ENCODE results near the gene C14orf93. TPM values are rescaled to one million over a fixed set of nuclear protein-coding genes. Genes with fewer than 3 reads are reported as not detected.

The C14orf93 gene
- total RNA-seq, 4 donors from 2014 or later: 11.0 to 34.4 (median 19.8) TPM

DNA sequence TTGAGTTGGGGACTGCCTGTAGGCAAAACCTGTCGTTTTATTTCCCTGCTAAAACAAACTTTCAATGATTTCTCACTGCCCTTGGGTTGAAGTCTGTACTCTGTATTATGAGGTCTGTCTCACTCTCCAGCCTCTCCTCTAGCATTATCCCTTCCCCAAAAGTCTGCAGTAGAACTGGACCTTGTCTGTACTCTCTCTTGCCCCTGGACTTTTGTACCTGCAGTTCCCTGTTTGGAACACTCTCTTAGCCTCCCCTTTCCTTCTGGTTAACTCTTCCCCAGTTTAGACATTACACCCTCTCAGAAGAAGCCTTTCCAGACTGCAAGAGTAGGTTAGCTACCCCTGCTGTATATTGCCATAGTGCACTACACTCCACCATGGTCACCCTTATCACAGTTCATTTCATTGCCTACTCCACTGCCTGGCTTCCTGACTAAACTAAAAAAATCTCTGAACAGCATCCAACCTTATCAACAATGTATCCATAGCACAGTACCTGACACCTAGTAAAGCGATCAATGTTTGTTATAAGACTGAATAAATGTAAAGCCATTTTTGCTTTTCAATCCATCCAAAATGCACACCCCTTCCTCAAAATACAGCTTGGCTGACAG is 23.9 kb downstream of the C14orf93 start:
- no peak overlapping the region for H3K27ac ChIP-seq
- H3K36me3 ChIP-seq: no peaks in the 10 kb centered on the region
- no peak overlapping the region for H3K4me3 ChIP-seq
- no peak for DNase-seq
- H3K27me3 ChIP-seq: no peaks in the 10 kb centered on the region
- peaks cover 0 to 14% (median 7%) of the 10 kb centered on the region in 4 donors for H3K4me1 ChIP-seq
- TF ChIP-seq POLR2A (IDR thresholded peaks at IDR 0.05): no peak
- peaks cover 0 to 5% (median 0%) of the 10 kb centered on the region in 4 donors for H3K9me3 ChIP-seq

DNA sequence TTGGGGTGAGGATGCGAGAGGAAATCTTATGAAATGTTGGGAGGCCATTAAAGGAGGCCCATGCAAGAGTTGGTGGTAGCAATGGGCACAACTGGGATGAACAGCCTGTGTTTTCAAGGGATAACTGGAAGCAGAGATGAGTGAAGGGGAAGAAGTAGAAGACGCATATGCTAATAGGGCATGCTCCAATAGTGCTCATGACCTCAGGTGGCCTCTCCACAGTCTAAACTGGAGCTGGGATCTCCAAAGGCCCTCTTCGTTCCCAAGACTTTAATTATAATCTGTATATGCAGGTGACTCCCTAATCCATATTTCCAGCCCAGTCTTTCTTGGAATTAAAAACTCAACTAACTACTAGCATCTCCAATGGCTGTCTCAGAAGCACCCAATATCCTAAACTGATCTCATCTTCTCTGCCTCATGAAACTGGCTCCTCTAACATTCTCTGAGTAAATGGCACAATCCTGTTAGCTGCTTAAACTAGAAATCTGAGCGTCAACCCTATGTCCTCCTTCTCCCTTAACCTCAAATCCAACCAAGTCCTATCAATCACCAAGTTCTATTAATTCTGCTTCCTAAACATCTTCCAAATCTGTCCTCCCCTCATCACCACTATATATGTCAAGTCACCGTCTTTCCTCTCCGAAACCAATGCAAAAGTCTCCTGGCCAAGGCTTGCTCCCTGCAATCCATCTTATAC is 24.8 kb downstream of the C14orf93 start:
- H3K27ac ChIP-seq: no peak overlapping the region
- no peak for DNase-seq
- H3K4me1 ChIP-seq: peaks cover 0 to 22% (median 15%) of the 10 kb centered on the region in 4 donors
- TF ChIP-seq POLR2A (IDR thresholded peaks at IDR 0.05): no peak
- TF ChIP-seq, protein P1, sequence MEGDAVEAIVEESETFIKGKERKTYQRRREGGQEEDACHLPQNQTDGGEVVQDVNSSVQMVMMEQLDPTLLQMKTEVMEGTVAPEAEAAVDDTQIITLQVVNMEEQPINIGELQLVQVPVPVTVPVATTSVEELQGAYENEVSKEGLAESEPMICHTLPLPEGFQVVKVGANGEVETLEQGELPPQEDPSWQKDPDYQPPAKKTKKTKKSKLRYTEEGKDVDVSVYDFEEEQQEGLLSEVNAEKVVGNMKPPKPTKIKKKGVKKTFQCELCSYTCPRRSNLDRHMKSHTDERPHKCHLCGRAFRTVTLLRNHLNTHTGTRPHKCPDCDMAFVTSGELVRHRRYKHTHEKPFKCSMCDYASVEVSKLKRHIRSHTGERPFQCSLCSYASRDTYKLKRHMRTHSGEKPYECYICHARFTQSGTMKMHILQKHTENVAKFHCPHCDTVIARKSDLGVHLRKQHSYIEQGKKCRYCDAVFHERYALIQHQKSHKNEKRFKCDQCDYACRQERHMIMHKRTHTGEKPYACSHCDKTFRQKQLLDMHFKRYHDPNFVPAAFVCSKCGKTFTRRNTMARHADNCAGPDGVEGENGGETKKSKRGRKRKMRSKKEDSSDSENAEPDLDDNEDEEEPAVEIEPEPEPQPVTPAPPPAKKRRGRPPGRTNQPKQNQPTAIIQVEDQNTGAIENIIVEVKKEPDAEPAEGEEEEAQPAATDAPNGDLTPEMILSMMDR (IDR thresholded peaks at IDR 0.05): no peak
- H3K4me3 ChIP-seq: no peak overlapping the region
- peaks cover 0 to 5% (median 0%) of the 10 kb centered on the region in 4 donors for H3K9me3 ChIP-seq
- H3K27me3 ChIP-seq: no peaks in the 10 kb centered on the region
- no peaks in the 10 kb centered on the region for H3K36me3 ChIP-seq

DNA sequence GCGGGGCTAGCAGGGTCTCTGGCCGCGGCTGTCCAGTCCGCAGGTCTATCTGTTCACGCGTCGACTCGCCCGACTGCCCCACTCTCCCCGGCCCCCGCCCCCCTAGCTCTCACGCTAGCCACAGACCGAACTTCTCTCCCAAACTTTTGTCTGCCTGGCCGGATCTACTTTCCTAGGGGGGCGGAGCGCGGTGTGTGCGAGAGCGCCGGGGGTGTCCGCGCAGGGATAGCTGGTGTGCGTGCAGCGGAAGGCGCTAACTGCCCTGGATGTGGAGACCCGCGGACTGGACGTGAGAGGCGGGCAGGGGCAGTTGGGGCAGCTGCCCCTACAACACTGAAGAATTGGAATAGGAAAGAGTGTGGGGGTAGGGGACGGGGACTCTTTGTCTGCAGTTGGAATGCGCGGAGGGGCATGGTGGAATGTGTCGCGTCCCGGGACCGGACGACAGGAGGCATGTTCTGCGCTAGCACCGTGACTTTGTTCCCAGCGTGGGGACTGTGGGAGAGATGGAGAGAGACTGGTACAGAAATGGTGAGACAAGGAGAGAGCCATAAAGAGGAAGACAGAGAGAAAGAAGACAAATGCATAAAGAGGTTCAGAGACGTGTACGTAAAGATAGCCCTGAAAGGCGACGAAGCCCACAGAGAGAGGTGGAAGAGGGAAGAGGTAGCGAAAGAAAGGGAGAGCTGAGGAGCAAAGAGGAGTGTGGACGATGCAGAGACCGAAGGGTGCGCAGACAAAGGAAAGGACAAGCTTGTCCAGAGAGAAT is 27.3 kb downstream of the C14orf93 start, which contains the start of gene AJUBA:
AJUBA (minus strand) TSS at position 75 of the 769 bp plus-strand sequence. CDS start 285 bp downstream, outside the sequence.
- H3K4me1 ChIP-seq: peaks cover 0 to 38% (median 15%) of the 10 kb centered on the region in 4 donors

DNA sequence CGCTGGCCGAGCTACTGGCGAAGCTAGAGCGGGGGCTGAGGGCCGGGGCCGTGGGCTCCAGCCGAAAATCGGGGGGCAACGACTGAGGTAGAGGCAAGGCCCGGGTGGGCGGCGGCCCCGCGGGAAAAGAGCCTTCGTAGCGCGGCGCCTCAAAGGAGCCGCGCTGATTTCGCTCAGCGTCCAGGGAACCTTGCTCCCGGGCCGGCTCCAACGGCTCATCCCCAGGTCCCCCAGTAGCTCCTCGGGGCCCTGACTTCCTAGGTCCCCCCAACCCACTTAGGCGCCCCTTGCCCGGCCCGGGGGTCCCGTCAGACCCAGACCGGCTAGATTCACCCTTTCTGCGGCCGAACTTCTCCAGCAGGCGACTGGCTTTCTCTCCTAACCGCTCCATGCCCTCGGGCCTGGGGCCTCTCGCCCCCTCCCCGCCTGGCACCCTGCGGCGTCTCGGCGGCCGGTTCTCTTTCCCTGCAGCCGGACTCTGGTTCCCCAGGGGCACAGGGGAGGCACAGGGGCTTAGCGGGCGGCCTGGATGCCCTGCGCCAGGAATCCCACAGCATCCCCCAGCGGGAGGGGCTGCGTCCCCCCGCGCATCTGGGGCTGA is 28.0 kb downstream of the C14orf93 start:
- Histone ChIP-seq H3K36me3 (no peaks in the 10 kb centered on the region), H3K27me3 (no peaks in the 10 kb centered on the region), H3K4me1 (peaks cover 0 to 45% (median 18%) of the 10 kb centered on the region in 4 donors), H3K4me3 (peak overlapping the region; percentile 48 to 75 (median 62)), H3K27ac (peak overlapping the region; percentile 18 to 72 (median 50)), H3K9me3 (peaks cover 0 to 5% (median 0%) of the 10 kb centered on the region in 4 donors)
- no peak for TF ChIP-seq POLR2A (IDR thresholded peaks at IDR 0.05)
- no peak for DNase-seq

More for the DNA sequence above, 27.3 kb downstream of the C14orf93 start, which contains the start of gene AJUBA:
- TF ChIP-seq, protein P1 (IDR thresholded peaks at IDR 0.05): peak in 1 of 6 experiments; percentile 15
- no peak for TF ChIP-seq POLR2A (IDR thresholded peaks at IDR 0.05)
- H3K36me3 ChIP-seq: no peaks in the 10 kb centered on the region
- no peaks in the 10 kb centered on the region for H3K27me3 ChIP-seq
- H3K27ac ChIP-seq: peak within 1 kb of the TSS; percentile 18 to 72 (median 50)
- peak within 1 kb of the TSS; percentile 48 to 75 (median 62) for H3K4me3 ChIP-seq
- H3K9me3 ChIP-seq: peaks cover 0 to 5% (median 0%) of the 10 kb centered on the region in 4 donors
- peak; percentile 79 to 88 (median 83) for DNase-seq

DNA sequence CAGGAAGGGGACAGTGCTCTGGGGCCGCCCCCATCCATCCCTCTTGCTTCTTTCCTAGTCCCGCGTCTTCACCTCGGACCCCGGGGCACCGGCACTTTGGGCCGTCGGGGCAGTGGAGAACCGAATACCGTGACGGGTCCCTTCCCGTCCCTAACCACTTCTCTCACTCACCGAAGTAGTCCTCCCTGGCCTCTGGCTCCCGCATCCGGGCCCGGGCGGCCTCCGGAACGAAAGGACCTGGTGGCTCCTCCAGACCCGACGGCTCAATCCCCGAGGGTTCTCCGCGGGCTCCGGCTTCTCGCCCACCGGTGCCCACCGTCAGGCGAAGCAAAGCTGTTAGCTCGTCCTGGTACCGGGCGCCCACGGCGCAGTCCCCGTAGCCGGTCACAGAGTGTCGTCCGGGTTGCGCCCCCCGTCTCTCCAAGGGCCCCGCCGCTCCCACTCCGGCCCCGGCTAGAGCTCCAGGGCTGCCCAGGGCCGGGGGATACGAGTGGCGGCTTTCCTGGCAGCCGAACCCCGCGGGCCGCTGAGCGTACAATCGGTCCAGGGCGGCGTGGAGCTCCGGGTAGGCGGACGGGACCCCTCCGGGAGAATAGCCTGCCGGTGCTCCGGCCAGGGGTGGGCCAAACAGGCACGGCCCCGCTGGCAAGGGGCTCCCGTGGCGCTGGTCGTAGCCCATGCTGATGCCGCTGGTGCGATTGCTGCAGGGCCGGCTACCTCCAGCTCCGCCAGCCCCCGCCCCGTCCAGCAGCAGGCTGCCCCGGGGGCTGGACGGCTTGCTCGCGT is 28.7 kb downstream of the C14orf93 start:
- H3K4me1 ChIP-seq: peaks cover 0 to 52% (median 21%) of the 10 kb centered on the region in 4 donors
- DNase-seq: no peak
- no peaks in the 10 kb centered on the region for H3K36me3 ChIP-seq
- H3K27ac ChIP-seq: peak overlapping the region in 3 of 4 donors; percentile 18 to 67 (median 45)
- peak overlapping the region; percentile 48 to 75 (median 62) for H3K4me3 ChIP-seq
- no peaks in the 10 kb centered on the region for H3K27me3 ChIP-seq
- H3K9me3 ChIP-seq: peaks cover 0 to 5% (median 0%) of the 10 kb centered on the region in 4 donors
- TF ChIP-seq, protein P1 (IDR thresholded peaks at IDR 0.05): no peak
- TF ChIP-seq POLR2A (IDR thresholded peaks at IDR 0.05): no peak
